ENCODE measurements around the gene ATP6V1C2.
A peak's percentile ranks its signal among the peaks of the same experiment; 100 is the strongest.

ATP6V1C2 gene

GRCh38 chr2:10722252-10722825 lies 909 bp downstream of the ATP6V1C2 start:
- Histone ChIP-seq H3K36me3 (ENCODE audit: control insufficient read depth in 4 of 4, insufficient read depth in 4 of 4, low read length in 3 of 4) (no peaks in the 10 kb centered on the region), H3K9me3 (ENCODE audit: control extremely low read depth in 1 of 5, control insufficient read depth in 4 of 5, insufficient read depth in 2 of 5, low read depth in 1 of 5, low read length in 4 of 5) (no peaks in the 10 kb centered on the region), H3K27ac (ENCODE audit: insufficient read depth in 1 of 2, low read depth in 1 of 2, low read length in 2 of 2, poor library complexity in 1 of 2, severe bottlenecking in 2 of 2) (no peak overlapping the region), H3K4me1 (ENCODE audit: control extremely low read depth in 1 of 4, control insufficient read depth in 4 of 4, insufficient read depth in 4 of 4, low read length in 3 of 4) (peaks cover 0 to 15% (median 12%) of the 10 kb centered on the region in 4 experiments), H3K27me3 (replicated peaks in 2 of 5; ENCODE audit: control insufficient read depth in 4 of 5, insufficient read depth in 5 of 5, low read length in 4 of 5) (peaks cover 21 to 77% (median 40%) of the 10 kb centered on the region in 5 experiments), H3K4me3 (ENCODE audit: control insufficient read depth in 1 of 7, extremely low read depth in 1 of 7, insufficient read depth in 4 of 7, low read depth in 2 of 7, low read length in 6 of 7) (peak overlapping the region in 5 of 7 experiments; percentile 39 to 69 (median 55))
- DNase-seq, result no peak
- ChIA-PET POLR2A (no interaction called here), CTCF (no interaction called here)
- 20% methylated on average over 2 of the region's 7 CpGs for WGBS (ENCODE audit: insufficient coverage)

- H3K27ac ChIP-seq (ENCODE audit: insufficient read depth in 1 of 2, low read depth in 1 of 2, low read length in 2 of 2, poor library complexity in 1 of 2, severe bottlenecking in 2 of 2), result no peak overlapping the region
- POLR2A ChIA-PET, result no interaction called here
- no peak for DNase-seq
- CTCF ChIA-PET, result no interaction called here
- H3K27me3 ChIP-seq (replicated peaks in 2 of 5; ENCODE audit: control insufficient read depth in 4 of 5, insufficient read depth in 5 of 5, low read length in 4 of 5), result peaks cover 0 to 6% (median 0%) of the 10 kb centered on the region in 5 experiments
- H3K36me3 ChIP-seq (ENCODE audit: control insufficient read depth in 4 of 4, insufficient read depth in 4 of 4, low read length in 3 of 4), result no peaks in the 10 kb centered on the region
- no peak overlapping the region for H3K4me3 ChIP-seq (ENCODE audit: control insufficient read depth in 1 of 7, extremely low read depth in 1 of 7, insufficient read depth in 4 of 7, low read depth in 2 of 7, low read length in 6 of 7)
- H3K9me3 ChIP-seq (ENCODE audit: control extremely low read depth in 1 of 5, control insufficient read depth in 4 of 5, insufficient read depth in 2 of 5, low read depth in 1 of 5, low read length in 4 of 5), result no peaks in the 10 kb centered on the region
- WGBS (ENCODE audit: insufficient coverage), result 74% methylated on average over 6 of the region's 9 CpGs
- H3K4me1 ChIP-seq (ENCODE audit: control extremely low read depth in 1 of 4, control insufficient read depth in 4 of 4, insufficient read depth in 4 of 4, low read length in 3 of 4), result no peaks in the 10 kb centered on the region
Observed at GRCh38 chr2:10732924-10733565, 11.6 kb downstream of the ATP6V1C2 start.

- Histone ChIP-seq H3K27ac (ENCODE audit: insufficient read depth in 1 of 2, low read depth in 1 of 2, low read length in 2 of 2, poor library complexity in 1 of 2, severe bottlenecking in 2 of 2) (no peak overlapping the region), H3K4me1 (ENCODE audit: control extremely low read depth in 1 of 4, control insufficient read depth in 4 of 4, insufficient read depth in 4 of 4, low read length in 3 of 4) (no peaks in the 10 kb centered on the region), H3K9me3 (ENCODE audit: control extremely low read depth in 1 of 5, control insufficient read depth in 4 of 5, insufficient read depth in 2 of 5, low read depth in 1 of 5, low read length in 4 of 5) (no peaks in the 10 kb centered on the region), H3K27me3 (replicated peaks in 2 of 5; ENCODE audit: control insufficient read depth in 4 of 5, insufficient read depth in 5 of 5, low read length in 4 of 5) (peaks cover 0 to 6% (median 0%) of the 10 kb centered on the region in 5 experiments), H3K36me3 (ENCODE audit: control insufficient read depth in 4 of 4, insufficient read depth in 4 of 4, low read length in 3 of 4) (no peaks in the 10 kb centered on the region), H3K4me3 (ENCODE audit: control insufficient read depth in 1 of 7, extremely low read depth in 1 of 7, insufficient read depth in 4 of 7, low read depth in 2 of 7, low read length in 6 of 7) (no peak overlapping the region)
- WGBS (ENCODE audit: insufficient coverage), result 78% methylated on average over 6 of the region's 6 CpGs
- no peak for DNase-seq
- ChIA-PET CTCF (no interaction called here), POLR2A (no interaction called here)
Observed at GRCh38 chr2:10733566-10733925, 12.1 kb downstream of the ATP6V1C2 start.

GRCh38 chr2:10733980-10734379 lies 12.6 kb downstream of the ATP6V1C2 start:
- ChIA-PET CTCF (no interaction called here), POLR2A (no interaction called here)
- Histone ChIP-seq H3K36me3 (ENCODE audit: control insufficient read depth in 4 of 4, insufficient read depth in 4 of 4, low read length in 3 of 4) (no peaks in the 10 kb centered on the region), H3K4me3 (ENCODE audit: control insufficient read depth in 1 of 7, extremely low read depth in 1 of 7, insufficient read depth in 4 of 7, low read depth in 2 of 7, low read length in 6 of 7) (no peak overlapping the region), H3K9me3 (ENCODE audit: control extremely low read depth in 1 of 5, control insufficient read depth in 4 of 5, insufficient read depth in 2 of 5, low read depth in 1 of 5, low read length in 4 of 5) (no peaks in the 10 kb centered on the region), H3K4me1 (ENCODE audit: control extremely low read depth in 1 of 4, control insufficient read depth in 4 of 4, insufficient read depth in 4 of 4, low read length in 3 of 4) (no peaks in the 10 kb centered on the region), H3K27me3 (replicated peaks in 2 of 5; ENCODE audit: control insufficient read depth in 4 of 5, insufficient read depth in 5 of 5, low read length in 4 of 5) (peaks cover 0 to 6% (median 0%) of the 10 kb centered on the region in 5 experiments), H3K27ac (ENCODE audit: insufficient read depth in 1 of 2, low read depth in 1 of 2, low read length in 2 of 2, poor library complexity in 1 of 2, severe bottlenecking in 2 of 2) (no peak overlapping the region)
- 95% methylated on average over 4 of the region's 5 CpGs for WGBS (ENCODE audit: insufficient coverage)
- no peak for DNase-seq

GRCh38 chr2:10738192-10738591 lies 16.8 kb downstream of the ATP6V1C2 start:
- Histone ChIP-seq H3K4me1 (ENCODE audit: control extremely low read depth in 1 of 4, control insufficient read depth in 4 of 4, insufficient read depth in 4 of 4, low read length in 3 of 4) (no peaks in the 10 kb centered on the region), H3K36me3 (ENCODE audit: control insufficient read depth in 4 of 4, insufficient read depth in 4 of 4, low read length in 3 of 4) (no peaks in the 10 kb centered on the region), H3K27me3 (replicated peaks in 2 of 5; ENCODE audit: control insufficient read depth in 4 of 5, insufficient read depth in 5 of 5, low read length in 4 of 5) (peaks cover 0 to 5% (median 0%) of the 10 kb centered on the region in 5 experiments), H3K27ac (ENCODE audit: insufficient read depth in 1 of 2, low read depth in 1 of 2, low read length in 2 of 2, poor library complexity in 1 of 2, severe bottlenecking in 2 of 2) (no peak overlapping the region), H3K4me3 (ENCODE audit: control insufficient read depth in 1 of 7, extremely low read depth in 1 of 7, insufficient read depth in 4 of 7, low read depth in 2 of 7, low read length in 6 of 7) (no peak overlapping the region), H3K9me3 (ENCODE audit: control extremely low read depth in 1 of 5, control insufficient read depth in 4 of 5, insufficient read depth in 2 of 5, low read depth in 1 of 5, low read length in 4 of 5) (no peaks in the 10 kb centered on the region)
- no peak for DNase-seq
- POLR2A ChIA-PET, result no interaction called here
- 92% methylated on average over 6 of the region's 6 CpGs for WGBS (ENCODE audit: insufficient coverage)
- CTCF ChIA-PET, result no interaction called here

- no peak for DNase-seq
- Histone ChIP-seq H3K27me3 (replicated peaks in 2 of 5; ENCODE audit: control insufficient read depth in 4 of 5, insufficient read depth in 5 of 5, low read length in 4 of 5) (peaks cover 0 to 2% (median 0%) of the 10 kb centered on the region in 5 experiments), H3K4me1 (ENCODE audit: control extremely low read depth in 1 of 4, control insufficient read depth in 4 of 4, insufficient read depth in 4 of 4, low read length in 3 of 4) (no peaks in the 10 kb centered on the region), H3K4me3 (ENCODE audit: control insufficient read depth in 1 of 7, extremely low read depth in 1 of 7, insufficient read depth in 4 of 7, low read depth in 2 of 7, low read length in 6 of 7) (no peak overlapping the region), H3K36me3 (ENCODE audit: control insufficient read depth in 4 of 4, insufficient read depth in 4 of 4, low read length in 3 of 4) (no peaks in the 10 kb centered on the region), H3K27ac (ENCODE audit: insufficient read depth in 1 of 2, low read depth in 1 of 2, low read length in 2 of 2, poor library complexity in 1 of 2, severe bottlenecking in 2 of 2) (no peak overlapping the region), H3K9me3 (ENCODE audit: control extremely low read depth in 1 of 5, control insufficient read depth in 4 of 5, insufficient read depth in 2 of 5, low read depth in 1 of 5, low read length in 4 of 5) (no peaks in the 10 kb centered on the region)
- ChIA-PET CTCF (no interaction called here), POLR2A (no interaction called here)
- 100% methylated on average over 3 of the region's 3 CpGs for WGBS (ENCODE audit: insufficient coverage)
Observed at GRCh38 chr2:10740226-10740625, 18.8 kb downstream of the ATP6V1C2 start.

- Histone ChIP-seq H3K27me3 (replicated peaks in 2 of 5; ENCODE audit: control insufficient read depth in 4 of 5, insufficient read depth in 5 of 5, low read length in 4 of 5) (peaks cover 0 to 2% (median 0%) of the 10 kb centered on the region in 5 experiments), H3K9me3 (ENCODE audit: control extremely low read depth in 1 of 5, control insufficient read depth in 4 of 5, insufficient read depth in 2 of 5, low read depth in 1 of 5, low read length in 4 of 5) (no peaks in the 10 kb centered on the region), H3K4me1 (ENCODE audit: control extremely low read depth in 1 of 4, control insufficient read depth in 4 of 4, insufficient read depth in 4 of 4, low read length in 3 of 4) (no peaks in the 10 kb centered on the region), H3K36me3 (ENCODE audit: control insufficient read depth in 4 of 4, insufficient read depth in 4 of 4, low read length in 3 of 4) (no peaks in the 10 kb centered on the region), H3K27ac (ENCODE audit: insufficient read depth in 1 of 2, low read depth in 1 of 2, low read length in 2 of 2, poor library complexity in 1 of 2, severe bottlenecking in 2 of 2) (no peak overlapping the region), H3K4me3 (ENCODE audit: control insufficient read depth in 1 of 7, extremely low read depth in 1 of 7, insufficient read depth in 4 of 7, low read depth in 2 of 7, low read length in 6 of 7) (no peak overlapping the region)
- POLR2A ChIA-PET, result no interaction called here
- no peak for DNase-seq
- 43% methylated on average over 1 of the region's 2 CpGs for WGBS (ENCODE audit: insufficient coverage)
- CTCF ChIA-PET, result no interaction called here
Observed at GRCh38 chr2:10741139-10741538, 19.7 kb downstream of the ATP6V1C2 start.

Data from common myeloid progenitor, CD34-positive (primary cell).